WERI-Rb-1 (cell line): Measurements from ENCODE around the gene TEX10.

Experiments used
- DNase-seq: peaks from one replicate; pipeline ENCODE4 v3.0.0-alpha.2; 2020
- H3K27ac ChIP-seq: fragments of 250-450 bp; sonication (Bioruptor Pico); 2 replicates; pipeline ENCODE4 v1.5.1; 2020; ENCODE audit warnings: mild to moderate bottlenecking, moderate library complexity
- H3K27me3 ChIP-seq: fragments of 250-450 bp; sonication (Bioruptor Pico); 2 replicates; pipeline ENCODE4 v1.5.1; 2021; ENCODE audit warnings: mild to moderate bottlenecking, low read depth, moderate library complexity; ENCODE audit not compliant: insufficient read depth, severe bottlenecking
- H3K36me3 ChIP-seq: fragments of 250-450 bp; sonication (Bioruptor Pico); 2 replicates; pipeline ENCODE4 v1.5.1; 2020; ENCODE audit warnings: mild to moderate bottlenecking, moderate library complexity
- H3K4me3 ChIP-seq: 2 replicates; pipeline ENCODE4 v1.5.1; 2011; ENCODE audit warnings: low read depth, mild to moderate bottlenecking, control low read depth, low read length
- H3K9me3 ChIP-seq: fragments of 250-450 bp; sonication (Bioruptor Pico); 2 replicates; pipeline ENCODE4 v1.5.1; 2021; ENCODE audit warnings: mild to moderate bottlenecking, moderate library complexity; ENCODE audit not compliant: severe bottlenecking
- CTCF ChIP-seq: IDR thresholded peaks from 2 replicates; pipeline ENCODE4 v1.5.1; 2011; ENCODE audit warnings: low read depth, mild to moderate bottlenecking, control low read depth, inconsistent platforms, low read length

Gene TEX10

GRCh38 chr9:100355561-100355960 lies 2.8 kb upstream of the TEX10 start:
- Histone ChIP-seq H3K27ac (no peak overlapping the region), H3K9me3 (peaks cover 9% of the 10 kb centered on the region), H3K27me3 (no peaks in the 10 kb centered on the region), H3K4me3 (no peak overlapping the region), H3K36me3 (peaks cover 3% of the 10 kb centered on the region; the same call in 1 of the 2 replicates)
- no peak for TF ChIP-seq CTCF
- DNase-seq = no peak

GRCh38 chr9:100354121-100354800 lies 1.5 kb upstream of the TEX10 start:
- no peak for DNase-seq
- Histone ChIP-seq H3K27ac (no peak overlapping the region), H3K36me3 (peaks cover 3% of the 10 kb centered on the region; the same call in 1 of the 2 replicates), H3K4me3 (no peak overlapping the region), H3K9me3 (peaks cover 9% of the 10 kb centered on the region), H3K27me3 (no peaks in the 10 kb centered on the region)
- TF ChIP-seq CTCF = no peak

- peak overlapping the region; percentile 86 for H3K27ac ChIP-seq
- no peak for TF ChIP-seq CTCF
- peak; percentile 30 for DNase-seq
- H3K9me3 ChIP-seq = peaks cover 9% of the 10 kb centered on the region
- no peaks in the 10 kb centered on the region for H3K27me3 ChIP-seq
- H3K36me3 ChIP-seq = peaks cover 8% of the 10 kb centered on the region
- H3K4me3 ChIP-seq = peak overlapping the region; percentile 83
Observed at GRCh38 chr9:100352201-100352726, 478 bp downstream of the TEX10 start.

- H3K27ac ChIP-seq = no peak overlapping the region
- no peak for TF ChIP-seq CTCF
Observed at GRCh38 chr9:100351508-100351907, 1.2 kb downstream of the TEX10 start.

GRCh38 chr9:100350188-100350587 lies 2.6 kb downstream of the TEX10 start:
- Histone ChIP-seq H3K9me3 (peaks cover 9% of the 10 kb centered on the region), H3K36me3 (peaks cover 27% of the 10 kb centered on the region), H3K4me3 (no peak overlapping the region), H3K27me3 (no peaks in the 10 kb centered on the region), H3K27ac (no peak overlapping the region)
- no peak for DNase-seq
- TF ChIP-seq CTCF = no peak

More at GRCh38 chr9:100351508-100351907, 1.2 kb downstream of the TEX10 start:
- no peak for DNase-seq
- Histone ChIP-seq H3K27me3 (no peaks in the 10 kb centered on the region), H3K9me3 (peaks cover 9% of the 10 kb centered on the region), H3K4me3 (peak overlapping the region; percentile 83), H3K36me3 (peaks cover 16% of the 10 kb centered on the region)
